IMR-90 (cell line): ENCODE data around the gene GOLGA8N. TPM values are rescaled to one million over a fixed set of nuclear protein-coding genes. Genes with fewer than 3 reads are reported as not detected.
A peak's percentile ranks its signal among the peaks of the same experiment; 100 is the strongest.

Experiments
- ATAC-seq: fragments of 200-7000 bp; cut with Tn5 transposase; 2 replicates; pipeline ENCODE4 v1.9.1; 2020; ENCODE audit warnings: low read depth, mild to moderate bottlenecking, moderate library complexity
- BruUV-seq: library from RNA; stranded (reverse); fragments of 400-500 nt; replicated peaks from 2 replicates; lab custom pipeline; 2021; lab: Mats Ljungman, UMichigan
- CTCF ChIA-PET: fragments of 300-600 bp; formaldehyde crosslinking; extraction: SDS; loops from one replicate; lab custom pipeline; 2021; ENCODE audit warnings: antibody characterized with exemption; lab: Yijun Ruan, JAX
- POLR2A ChIA-PET: fragments of 300-600 bp; sonication (Branson Sonifier 250); formaldehyde crosslinking; loops from one replicate; lab custom pipeline; 2022; ENCODE audit warnings: antibody characterized with exemption; ENCODE audit not compliant: unreplicated experiment; lab: Charles Lee
- DNase-seq: peaks from one replicate; pipeline ENCODE4 v3.0.0; 2013
- H2AFZ ChIP-seq: replicated peaks from 2 replicates; pipeline ENCODE3; 2013; ENCODE audit warnings: low read length, mild to moderate bottlenecking; ENCODE audit not compliant: poor library complexity
- H2AK5ac ChIP-seq: 2 replicates; pipeline ENCODE4 v1.6.1; 2013; ENCODE audit warnings: low read depth, low read length, inconsistent platforms
- H2AK9ac ChIP-seq: replicated peaks from 2 replicates; pipeline ENCODE3; 2013; ENCODE audit warnings: mild to moderate bottlenecking, low read depth, low read length, moderate library complexity; ENCODE audit not compliant: poor library complexity
- H2BK120ac ChIP-seq: 2 replicates; pipeline ENCODE4 v1.6.1; 2013; ENCODE audit warnings: low read depth, low read length, inconsistent platforms
- H2BK15ac ChIP-seq: 3 replicates; pipeline ENCODE4 v1.6.1; 2013; ENCODE audit warnings: low read depth, low read length, inconsistent platforms
- H2BK20ac ChIP-seq: 2 replicates; pipeline ENCODE4 v1.6.1; 2013; ENCODE audit warnings: low read depth, mild to moderate bottlenecking, inconsistent platforms, low read length, moderate library complexity
- H2BK5ac ChIP-seq: 2 replicates; pipeline ENCODE4 v1.6.1; 2013; ENCODE audit warnings: mild to moderate bottlenecking, low read depth, low read length, inconsistent platforms; ENCODE audit not compliant: poor library complexity, severe bottlenecking
- H3K14ac ChIP-seq: replicated peaks from 2 replicates; pipeline ENCODE4 v1.6.1; 2013; ENCODE audit warnings: low read depth, low read length, inconsistent platforms
- H3K18ac ChIP-seq: 2 replicates; pipeline ENCODE4 v1.6.1; 2013; ENCODE audit warnings: low read depth, low read length, control low read depth
- H3K23ac ChIP-seq: 2 replicates; pipeline ENCODE4 v1.6.1; 2013; ENCODE audit warnings: low read depth, low read length, inconsistent platforms
- H3K27ac ChIP-seq: 2 replicates; pipeline ENCODE4 v1.5.1; 2013; ENCODE audit warnings: mild to moderate bottlenecking, control low read depth, low read length; ENCODE audit not compliant: insufficient read depth
- H3K27me3 ChIP-seq: 2 replicates; pipeline ENCODE4 v1.6.1; 2013; ENCODE audit warnings: low read length; ENCODE audit not compliant: control insufficient read depth, insufficient read depth
- H3K36me3 ChIP-seq: 2 replicates; pipeline ENCODE4 v1.6.1; 2013; ENCODE audit warnings: low read length, mixed read lengths; ENCODE audit not compliant: control insufficient read depth, insufficient read depth
- H3K4ac ChIP-seq: 2 replicates; pipeline ENCODE4 v1.6.1; 2013; ENCODE audit warnings: low read depth, low read length, inconsistent platforms
- H3K4me1 ChIP-seq: 2 replicates; pipeline ENCODE4 v1.6.1; 2013; ENCODE audit warnings: low read length, mixed read lengths; ENCODE audit not compliant: control insufficient read depth, insufficient read depth
- H3K4me2 ChIP-seq: 2 replicates; pipeline ENCODE4 v1.6.1; 2013; ENCODE audit warnings: low read depth, mild to moderate bottlenecking, control low read depth, low read length, moderate library complexity
- H3K4me3 ChIP-seq: 2 replicates; pipeline ENCODE4 v1.5.1; 2013; ENCODE audit warnings: low read depth, mild to moderate bottlenecking, control low read depth, low read length, moderate library complexity; ENCODE audit not compliant: insufficient read depth
- H3K56ac ChIP-seq: 2 replicates; pipeline ENCODE4 v1.6.1; 2013; ENCODE audit warnings: low read length, inconsistent platforms; ENCODE audit not compliant: insufficient read depth; ENCODE audit errors: extremely low read depth
- H3K79me1 ChIP-seq, 2 experiments: 2 replicates each; pipeline ENCODE4 v1.6.1; 2013; ENCODE audit warnings: low read length in 2 of 2, inconsistent platforms in 1 of 2, low read depth in 1 of 2
- H3K9ac ChIP-seq: 2 replicates; pipeline ENCODE4 v1.6.1; 2013; ENCODE audit warnings: low read depth, low read length, control low read depth
- H3K9me1 ChIP-seq: 2 replicates; pipeline ENCODE4 v1.6.1; 2013; ENCODE audit warnings: low read length, inconsistent platforms; ENCODE audit not compliant: insufficient read depth
- H3K9me3 ChIP-seq: 2 replicates; pipeline ENCODE4 v1.6.1; 2013; ENCODE audit warnings: low read length; ENCODE audit not compliant: control insufficient read depth, insufficient read depth
- H4K20me1 ChIP-seq: 2 replicates; pipeline ENCODE4 v1.6.1; 2013; ENCODE audit warnings: low read length, inconsistent platforms; ENCODE audit not compliant: insufficient read depth
- H4K5ac ChIP-seq: 2 replicates; pipeline ENCODE4 v1.6.1; 2013; ENCODE audit warnings: mild to moderate bottlenecking, low read depth, low read length, control low read depth
- H4K8ac ChIP-seq, 2 experiments: 2 replicates each; pipeline ENCODE4 v1.6.1; 2013; ENCODE audit warnings: low read depth in 2 of 2, low read length in 2 of 2, control low read depth in 1 of 2, inconsistent platforms in 1 of 2
- H4K91ac ChIP-seq: 2 replicates; pipeline ENCODE4 v1.6.1; 2013; ENCODE audit warnings: low read depth, low read length, inconsistent platforms; ENCODE audit not compliant: insufficient read depth
- RAD21 ChIP-seq: IDR thresholded peaks from 2 replicates; pipeline ENCODE4 v1.6.1; 2012; ENCODE audit warnings: low read length, improper control_type of control experiment
- whole genome bisulfite sequencing, 2 experiments: methylation state at CpG; one replicate each; pipeline versions ENCODE4 v1.1.5 to v1.1.7; 2013; ENCODE audit warnings: missing lambda C conversion rate in 2 of 2; ENCODE audit not compliant: insufficient read length in 1 of 2; ENCODE audit errors: extremely low coverage in 2 of 2; 5-methylcytosine and 5-hydroxymethylcytosine counted together
- dilution Hi-C: fragments of 300-500 bp; cut with HindIII; formaldehyde crosslinking; loops from one replicate; pipeline ENCODE4 v1.14.3; 2018; ENCODE audit warnings: low sequenced_read_pairs; ENCODE audit not compliant: unreplicated experiment
- in situ Hi-C: fragments of 300-500 bp; cut with MboI; formaldehyde crosslinking; loops from 3 replicates; pipeline ENCODE4 v1.14.3; 2019; ENCODE audit warnings: low sequenced_read_pairs, inconsistent platforms, mixed read lengths
- intact Hi-C: fragments of 100-400 bp; cut with micrococcal nuclease; formaldehyde crosslinking; loops from 2 replicates; pipeline ENCODE4 v1.10.0; 2022
- polyA plus RNA-seq, 3 experiments: library from polyadenylated mRNA; depleted of rRNA; stranded (reverse); fragments of >200 nt; gene quantifications; 2 replicates each; pipeline ENCODE4 v1.2.3, GENCODE V29; 2012; ENCODE audit warnings: low replicate concordance in 1 of 3
- total RNA-seq: library from RNA; depleted of rRNA; stranded (reverse); fragments of >200 nt; gene quantifications from 2 replicates; pipeline ENCODE4 v1.2.3, GENCODE V29; 2012

The GOLGA8N gene
- total and polyA plus RNA-seq, 2 of the 4 experiments (the other 2 are of a cell fraction), result 0.72 to 1.8 TPM

- dilution Hi-C loops (no loop called here), in situ Hi-C loops (no loop called here), intact Hi-C loops (no loop called here)
- no peak for TF ChIP-seq RAD21
- Histone ChIP-seq H3K27ac (no peak overlapping the region), H3K4me3 (no peak overlapping the region), H4K8ac (no peak overlapping the region), H3K27me3 (no peaks in the 10 kb centered on the region), H2AK9ac (no peak overlapping the region), H3K4me2 (no peak overlapping the region), H3K79me1 (peaks cover 18% of the 10 kb centered on the region in 2 experiments), H2BK15ac (no peak overlapping the region), H2AK5ac (no peak overlapping the region), H3K23ac (no peak overlapping the region), H3K14ac (no peak overlapping the region), H4K91ac (no peak overlapping the region), H3K9me1 (no peaks in the 10 kb centered on the region), H2BK5ac (no peak overlapping the region), H3K4me1 (peaks cover 4% of the 10 kb centered on the region), H2AFZ (no peak overlapping the region), H4K20me1 (no peaks in the 10 kb centered on the region), H3K4ac (no peak overlapping the region), H3K9me3 (no peaks in the 10 kb centered on the region), H3K18ac (no peak overlapping the region), H3K56ac (no peak overlapping the region), H2BK20ac (no peak overlapping the region), H4K5ac (no peak overlapping the region), H2BK120ac (no peak overlapping the region), H3K36me3 (peaks cover 4% of the 10 kb centered on the region; the same call in 1 of the 2 replicates), H3K9ac (no peak overlapping the region)
- ATAC-seq (no peak), DNase-seq (no peak)
- WGBS, 2 experiments, result 97% methylated on average over 5 of the region's 8 CpGs; no CpG with 5 or more reads in 1 of the 2 experiments
- ChIA-PET CTCF (interaction anchor here (1.0 kb wide), 1 partner anchor 12 kb away, joined by 4 read pairs; no protein-coding TSS in a partner anchor), POLR2A (no interaction called here)
- BruUV-seq, result TSS peak; percentile 60
These were observed 43.8 kb downstream of the GOLGA8N start for GRCh38 chr15:32636908-32637567.
